Measurements from ENCODE around the gene AK5. TPM values are rescaled to one million over a fixed set of nuclear protein-coding genes. Genes with fewer than 3 reads are reported as not detected.

AK5 gene
- polyA plus RNA-seq, 1 donor (not counting 4 experiments of a cell fraction or from before 2014, with no cell fraction given) = 0.30 TPM

DNA sequence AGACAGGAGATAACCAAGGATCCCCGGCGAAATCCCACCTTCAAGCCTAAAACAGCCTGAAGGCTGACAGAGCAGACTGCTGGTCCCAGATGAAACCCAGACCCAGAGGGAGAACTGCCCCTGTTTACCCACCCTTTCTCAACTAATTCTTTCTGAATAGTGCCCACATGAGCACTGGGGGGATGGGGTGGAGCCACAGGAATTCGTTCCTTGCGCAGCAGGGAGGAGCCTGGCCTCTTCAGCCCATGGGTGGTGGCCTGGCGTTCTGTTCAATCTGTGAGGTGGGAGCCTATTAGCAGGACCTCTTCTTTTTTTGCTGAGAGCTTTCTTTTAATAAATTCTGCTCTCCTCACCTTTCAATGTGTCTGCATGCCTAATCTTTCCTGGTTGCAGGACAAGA is 6.6 kb upstream of the AK5 start:
- H3K27me3 ChIP-seq (ENCODE audit: control insufficient read depth, extremely low read depth, insufficient read depth, low read length) = peaks cover 9% of the 10 kb centered on the region
- H3K9me1 ChIP-seq (ENCODE audit: control insufficient read depth, extremely low read depth, insufficient read depth, low read length) = no peaks in the 10 kb centered on the region
- H3K9ac ChIP-seq (ENCODE audit: control insufficient read depth, extremely low read depth, insufficient read depth, low read length) = no peak overlapping the region
- no peak overlapping the region for H2AFZ ChIP-seq (ENCODE audit: control insufficient read depth, low read length)
- H3K79me2 ChIP-seq (ENCODE audit: control insufficient read depth, insufficient read depth, low read length) = no peaks in the 10 kb centered on the region
- H3K36me3 ChIP-seq (ENCODE audit: control insufficient read depth in 2 of 2, extremely low read depth in 1 of 2, insufficient read depth in 2 of 2, low read length in 2 of 2) = no peaks in the 10 kb centered on the region
- H4K20me1 ChIP-seq (ENCODE audit: control insufficient read depth, extremely low read depth, insufficient read depth, low read length) = no peaks in the 10 kb centered on the region
- no peak overlapping the region for H3K4me2 ChIP-seq (ENCODE audit: control insufficient read depth, extremely low read depth, insufficient read depth, low read depth, low read length)
- H3K4me3 ChIP-seq (ENCODE audit: control insufficient read depth in 2 of 3, extremely low read depth in 1 of 3, insufficient read depth in 2 of 3, low read depth in 1 of 3, low read length in 3 of 3) = no peak overlapping the region
- no peaks in the 10 kb centered on the region for H3K4me1 ChIP-seq (ENCODE audit: control insufficient read depth, extremely low read depth, insufficient read depth, low read length)
- TF ChIP-seq, protein P1, sequence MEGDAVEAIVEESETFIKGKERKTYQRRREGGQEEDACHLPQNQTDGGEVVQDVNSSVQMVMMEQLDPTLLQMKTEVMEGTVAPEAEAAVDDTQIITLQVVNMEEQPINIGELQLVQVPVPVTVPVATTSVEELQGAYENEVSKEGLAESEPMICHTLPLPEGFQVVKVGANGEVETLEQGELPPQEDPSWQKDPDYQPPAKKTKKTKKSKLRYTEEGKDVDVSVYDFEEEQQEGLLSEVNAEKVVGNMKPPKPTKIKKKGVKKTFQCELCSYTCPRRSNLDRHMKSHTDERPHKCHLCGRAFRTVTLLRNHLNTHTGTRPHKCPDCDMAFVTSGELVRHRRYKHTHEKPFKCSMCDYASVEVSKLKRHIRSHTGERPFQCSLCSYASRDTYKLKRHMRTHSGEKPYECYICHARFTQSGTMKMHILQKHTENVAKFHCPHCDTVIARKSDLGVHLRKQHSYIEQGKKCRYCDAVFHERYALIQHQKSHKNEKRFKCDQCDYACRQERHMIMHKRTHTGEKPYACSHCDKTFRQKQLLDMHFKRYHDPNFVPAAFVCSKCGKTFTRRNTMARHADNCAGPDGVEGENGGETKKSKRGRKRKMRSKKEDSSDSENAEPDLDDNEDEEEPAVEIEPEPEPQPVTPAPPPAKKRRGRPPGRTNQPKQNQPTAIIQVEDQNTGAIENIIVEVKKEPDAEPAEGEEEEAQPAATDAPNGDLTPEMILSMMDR (optimal IDR thresholded peaks at IDR 0.05 in 1 of 3, IDR thresholded peaks at IDR 0.05 in 1 of 3, conservative IDR thresholded peaks at IDR 0.05 in 1 of 3; ENCODE audit: extremely low read depth in 1 of 3, insufficient read depth in 2 of 3, low read length in 3 of 3) = no peak
- no peak overlapping the region for H3K27ac ChIP-seq (ENCODE audit: control insufficient read depth, insufficient read depth, low read length)
- dilution Hi-C loops (cut with MboI; ENCODE audit: extremely low pct_ligation_motif_present, low sequenced_read_pairs) = no loop called here
- FAIRE-seq (no peak), DNase-seq (ENCODE audit: low read depth, low spot score) (no peak)
- H3K9me3 ChIP-seq (ENCODE audit: control insufficient read depth, low read depth, low read length) = no peaks in the 10 kb centered on the region

DNA sequence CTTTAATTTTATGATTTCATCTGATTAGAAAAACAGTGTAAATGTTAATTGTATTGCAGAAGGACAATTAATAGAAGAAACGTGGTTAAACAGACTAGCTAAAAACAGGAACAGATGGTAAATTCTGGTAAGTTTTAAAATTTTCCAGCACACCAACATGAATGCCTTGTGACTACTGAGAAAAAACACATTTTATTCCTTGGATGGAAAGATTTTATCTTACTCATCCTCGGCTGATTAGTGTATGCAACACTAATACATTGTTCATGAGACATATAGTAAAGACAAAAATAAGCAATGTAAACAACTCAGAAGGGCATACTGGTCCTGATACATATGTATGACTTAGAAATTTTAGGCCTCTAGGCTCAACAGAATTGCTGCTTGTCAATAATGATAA is 4.9 kb upstream of the AK5 start:
- H3K4me3 ChIP-seq (ENCODE audit: control insufficient read depth in 2 of 3, extremely low read depth in 1 of 3, insufficient read depth in 2 of 3, low read depth in 1 of 3, low read length in 3 of 3) = no peak overlapping the region
- H3K4me2 ChIP-seq (ENCODE audit: control insufficient read depth, extremely low read depth, insufficient read depth, low read depth, low read length) = no peak overlapping the region
- no peak overlapping the region for H3K27ac ChIP-seq (ENCODE audit: control insufficient read depth, insufficient read depth, low read length)
- no peaks in the 10 kb centered on the region for H4K20me1 ChIP-seq (ENCODE audit: control insufficient read depth, extremely low read depth, insufficient read depth, low read length)
- H3K79me2 ChIP-seq (ENCODE audit: control insufficient read depth, insufficient read depth, low read length) = no peaks in the 10 kb centered on the region
- no peak overlapping the region for H2AFZ ChIP-seq (ENCODE audit: control insufficient read depth, low read length)
- H3K9ac ChIP-seq (ENCODE audit: control insufficient read depth, extremely low read depth, insufficient read depth, low read length) = no peak overlapping the region
- no peak for FAIRE-seq
- H3K9me3 ChIP-seq (ENCODE audit: control insufficient read depth, low read depth, low read length) = no peaks in the 10 kb centered on the region
- no peaks in the 10 kb centered on the region for H3K36me3 ChIP-seq (ENCODE audit: control insufficient read depth in 2 of 2, extremely low read depth in 1 of 2, insufficient read depth in 2 of 2, low read length in 2 of 2)
- H3K4me1 ChIP-seq (ENCODE audit: control insufficient read depth, extremely low read depth, insufficient read depth, low read length) = no peaks in the 10 kb centered on the region
- DNase-seq (ENCODE audit: low read depth, low spot score) = no peak
- TF ChIP-seq, protein P1 (optimal IDR thresholded peaks at IDR 0.05 in 1 of 3, IDR thresholded peaks at IDR 0.05 in 1 of 3, conservative IDR thresholded peaks at IDR 0.05 in 1 of 3; ENCODE audit: extremely low read depth in 1 of 3, insufficient read depth in 2 of 3, low read length in 3 of 3) = no peak
- no peak for TF ChIP-seq EZH2 (IDR thresholded peaks at IDR 0.05; ENCODE audit: low read length)
- H3K27me3 ChIP-seq (ENCODE audit: control insufficient read depth, extremely low read depth, insufficient read depth, low read length) = peaks cover 23% of the 10 kb centered on the region
- dilution Hi-C loops (cut with MboI; ENCODE audit: extremely low pct_ligation_motif_present, low sequenced_read_pairs) = no loop called here
- no peaks in the 10 kb centered on the region for H3K9me1 ChIP-seq (ENCODE audit: control insufficient read depth, extremely low read depth, insufficient read depth, low read length)
